DMS 273 treated with DMSO at 0.1 percent for 48 hours (cell line): ENCODE measurements around the gene PTX3.

Source experiments
- DNase-seq: peaks from one replicate; lab custom pipeline; 2025; lab: John Stamatoyannopoulos, UW

PTX3 gene

GRCh38 chr3:157475921-157476414 is 39.3 kb downstream of the PTX3 start:
- no peak for DNase-seq

- no peak for DNase-seq
These were observed 40.8 kb downstream of the PTX3 start for GRCh38 chr3:157477441-157477840.

- no peak for DNase-seq
These were observed 43.0 kb downstream of the PTX3 start for GRCh38 chr3:157479464-157480243.

GRCh38 chr3:157487339-157487738 is 50.7 kb downstream of the PTX3 start:
- DNase-seq, result no peak

GRCh38 chr3:157488144-157488543 is 51.5 kb downstream of the PTX3 start:
- DNase-seq, result no peak

- no peak for DNase-seq
These were observed 54.5 kb downstream of the PTX3 start for GRCh38 chr3:157491136-157491535.
